Right ventricle myocardium inferior (tissue), 1 donor: ENCODE measurements around the gene LONP2. TPM values are rescaled to one million over a fixed set of nuclear protein-coding genes. Genes with fewer than 3 reads are reported as not detected.

Experiments used
- ATAC-seq: fragments of 200-7000 bp; cut with Tn5 transposase; one replicate; pipeline ENCODE4 v1.9.1; 2020; ENCODE audit warnings: mild to moderate bottlenecking, moderate library complexity
- DNase-seq: peaks from one replicate; pipeline ENCODE4 v3.0.0; 2021; ENCODE audit errors: missing footprints
- intact Hi-C: fragments of 100-400 bp; cut with DNase I; formaldehyde crosslinking; loops from one replicate; pipeline ENCODE4 v1.11.0; 2022
- long read RNA-seq: library from polyadenylated mRNA; unstranded; transcript quantifications from one replicate; pipeline ENCODE4 v2.0.0, GENCODE V29; 2021
- total RNA-seq: library from RNA; stranded (reverse); fragmentation: NEBNext Ultra II Directional; extraction: Animal tissue kit (Norgen Biotek cat#: 25700); gene quantifications from one replicate; pipeline ENCODE4 v1.2.1, GENCODE V29; 2021
- donor health status: DM: no; HTN: yes; CAD: no; lungs with severe emphysema.

Gene LONP2
- total RNA-seq: 61.3 TPM
- long read RNA-seq, full-length matches to known transcripts: 57 of 71 reads
- long read RNA-seq, partial matches to known transcripts: 4 of 71 reads
- long read RNA-seq, other reads (novel, unspliced or antisense): 10 of 71 reads

- ATAC-seq: peak; percentile 99
- peak; percentile 95 for DNase-seq
- intact Hi-C loops: loop anchor here (10.0 kb wide), 1 partner anchor 291 kb away; no protein-coding TSS in a partner anchor
Measured at GRCh38 chr16:48244080-48244862, at the start of gene LONP2. Gene LONP2 (plus strand): TSS chr16:48244300. CDS start chr16:48244389, 89 bp downstream.

- no peak for ATAC-seq
- intact Hi-C loops: no loop called here
Measured at GRCh38 chr16:48194828-48195556, 49.1 kb upstream of the LONP2 start.

DNA sequence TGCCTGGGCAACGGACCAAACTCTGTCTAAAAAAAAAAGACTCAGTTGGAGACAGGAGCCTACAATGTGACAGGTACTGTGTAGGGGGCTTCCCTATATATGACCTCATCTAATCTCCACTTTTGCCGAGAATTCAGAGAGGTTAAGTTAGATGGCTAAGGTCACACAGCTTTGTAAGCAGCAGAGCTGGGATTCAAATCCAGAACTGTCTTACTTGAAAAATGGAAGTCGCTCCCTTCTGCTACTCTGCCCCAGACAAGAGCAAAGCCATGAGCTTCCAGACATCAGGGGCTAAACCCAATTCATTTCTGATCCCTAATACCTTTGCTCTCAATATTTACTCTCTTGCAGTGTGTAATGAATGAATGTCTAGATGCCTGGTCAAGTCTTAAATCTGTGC lies 46.8 kb upstream of the LONP2 start:
- no peak for DNase-seq
- no peak for ATAC-seq
- intact Hi-C loops: no loop called here

More at GRCh38 chr16:48194828-48195556, 49.1 kb upstream of the LONP2 start:
- DNase-seq: no peak

DNA sequence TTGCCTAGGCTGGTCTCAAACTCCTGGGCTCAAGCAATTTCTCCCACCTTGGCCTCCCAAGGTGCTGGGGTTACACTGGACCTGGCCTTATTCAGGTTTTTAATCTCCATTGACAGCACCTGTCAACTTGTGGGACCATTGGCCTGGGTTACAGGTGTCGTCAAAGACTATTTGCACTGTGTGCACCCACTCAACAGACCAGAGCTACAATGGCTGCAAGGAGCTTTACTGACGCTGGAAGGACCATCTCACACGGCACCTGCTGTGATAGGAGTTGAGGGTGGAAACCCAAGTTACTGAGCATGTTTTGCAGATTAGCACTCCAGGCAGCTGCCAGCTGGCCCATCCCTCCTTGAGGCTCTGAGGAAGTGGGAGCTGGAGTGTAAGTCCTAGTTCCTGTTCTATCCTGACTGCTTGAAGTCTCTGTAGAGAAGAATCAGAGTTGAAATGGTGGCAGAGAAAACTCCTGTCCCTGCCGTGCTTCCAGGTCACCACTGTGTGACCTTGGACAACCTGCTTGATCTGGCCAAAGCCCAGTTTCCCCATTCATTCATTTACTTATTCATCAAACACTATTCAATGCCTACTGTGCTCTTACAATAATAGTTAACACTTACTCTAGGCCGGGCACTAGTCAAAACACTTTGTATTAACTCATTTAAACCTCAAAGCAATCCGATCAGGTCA lies 42.4 kb upstream of the LONP2 start:
- ATAC-seq (no peak), DNase-seq (no peak)
- intact Hi-C loops: no loop called here

GRCh38 chr16:48203974-48204824 lies 39.9 kb upstream of the LONP2 start:
- no peak for ATAC-seq
- no peak for DNase-seq
- intact Hi-C loops: no loop called here

DNA sequence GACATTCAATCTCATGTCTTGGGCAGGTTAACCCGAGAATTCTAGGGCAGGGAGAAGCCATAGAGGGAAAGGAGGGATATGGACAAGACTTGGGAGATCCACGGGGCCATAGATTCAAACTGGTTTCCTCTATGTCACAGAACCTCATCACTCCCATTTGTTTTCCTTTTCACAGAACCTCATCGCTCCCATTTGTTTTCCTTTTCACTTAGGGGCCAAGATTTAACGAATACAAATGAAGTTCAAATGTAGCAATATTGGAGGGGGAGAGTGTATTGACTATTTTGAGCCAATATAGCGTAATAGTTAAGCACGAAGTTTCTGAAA lies 39.3 kb upstream of the LONP2 start:
- intact Hi-C loops: no loop called here
- DNase-seq (no peak), ATAC-seq (no peak)

- no peak for DNase-seq
- intact Hi-C loops: no loop called here
- no peak for ATAC-seq
Measured at GRCh38 chr16:48206594-48207242, 37.4 kb upstream of the LONP2 start.

- DNase-seq: no peak
- ATAC-seq: no peak
- intact Hi-C loops: no loop called here
Measured at GRCh38 chr16:48210747-48211146, 33.4 kb upstream of the LONP2 start.

- intact Hi-C loops: no loop called here
- DNase-seq: no peak
- ATAC-seq: no peak
Measured at GRCh38 chr16:48212033-48212432, 32.1 kb upstream of the LONP2 start.

GRCh38 chr16:48215738-48216137 lies 28.4 kb upstream of the LONP2 start:
- no peak for ATAC-seq
- no peak for DNase-seq
- intact Hi-C loops: no loop called here

DNA sequence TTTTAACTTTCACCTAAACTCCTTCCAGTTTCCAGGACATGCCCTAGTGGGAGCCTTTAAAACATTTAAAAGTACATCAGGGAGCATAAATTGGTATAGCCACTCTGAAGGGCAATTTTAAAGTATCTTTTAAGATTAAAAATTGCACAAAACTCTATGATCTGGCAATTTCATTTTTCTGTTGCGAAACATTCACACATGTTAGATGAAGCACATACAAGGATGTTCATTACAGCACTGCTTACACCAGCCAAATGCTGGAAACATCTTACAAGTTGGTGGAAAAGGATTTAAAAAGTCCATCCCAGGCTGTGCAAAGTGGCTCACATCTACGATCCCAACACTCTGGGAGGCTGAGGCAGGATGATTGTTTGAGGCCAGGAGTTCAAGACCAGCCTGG lies 26.4 kb upstream of the LONP2 start:
- intact Hi-C loops: no loop called here
- DNase-seq (no peak), ATAC-seq (no peak)

DNA sequence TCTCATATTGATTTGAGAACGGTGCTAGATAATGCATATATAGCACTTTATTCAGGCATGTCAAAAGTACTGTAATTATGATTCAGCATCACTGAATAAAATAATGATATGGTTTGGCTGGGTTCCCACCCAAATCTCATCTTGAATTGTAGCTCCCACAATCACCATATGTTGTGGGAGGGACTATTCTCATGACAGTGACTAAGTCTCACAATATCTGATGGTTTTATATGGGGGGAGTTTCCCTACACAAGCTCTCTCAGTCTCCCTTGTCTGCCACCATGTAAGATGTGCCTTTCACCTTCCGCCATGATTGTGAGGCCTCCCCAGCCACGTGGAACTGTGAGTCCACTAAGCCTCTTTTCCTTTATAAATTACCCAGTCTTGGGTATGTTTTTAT lies 25.6 kb upstream of the LONP2 start:
- intact Hi-C loops: no loop called here
- ATAC-seq (no peak), DNase-seq (no peak)

DNA sequence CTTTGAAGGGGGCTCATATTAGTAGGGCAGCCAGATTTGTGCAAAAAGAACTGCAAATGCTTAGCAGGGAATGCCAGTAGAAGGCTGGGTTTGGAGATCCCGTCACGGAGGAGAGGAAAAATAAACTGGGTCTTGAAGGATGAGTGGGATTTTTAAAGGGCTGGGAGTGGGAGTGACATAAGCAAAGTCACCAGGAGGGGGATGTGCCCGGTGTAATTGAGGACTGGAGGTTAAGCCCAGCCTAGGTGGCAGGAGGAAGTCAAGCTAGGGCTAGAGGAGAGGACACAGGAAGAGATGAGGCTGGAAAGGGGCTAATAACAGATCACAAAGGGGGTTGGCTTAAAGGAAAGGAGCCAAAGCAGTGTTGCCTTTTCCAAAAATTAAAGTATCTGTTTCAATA lies 23.2 kb upstream of the LONP2 start:
- no peak for ATAC-seq
- intact Hi-C loops: no loop called here

GRCh38 chr16:48223490-48223889 lies 20.6 kb upstream of the LONP2 start:
- ATAC-seq (no peak), DNase-seq (no peak)
- intact Hi-C loops: no loop called here

More for the DNA sequence above, 23.2 kb upstream of the LONP2 start:
- DNase-seq: no peak

GRCh38 chr16:48225456-48225855 lies 18.6 kb upstream of the LONP2 start:
- DNase-seq (no peak), ATAC-seq (no peak)
- intact Hi-C loops: no loop called here

GRCh38 chr16:48231727-48232492 lies 12.2 kb upstream of the LONP2 start:
- no peak for DNase-seq
- no peak for ATAC-seq
- intact Hi-C loops: no loop called here

GRCh38 chr16:48232493-48233040 lies 11.5 kb upstream of the LONP2 start:
- DNase-seq (no peak), ATAC-seq (no peak)
- intact Hi-C loops: no loop called here
